ENCODE measurements around the gene KLRC1.
"Not testable (repeated sequence)": the region's sequence is repeated elsewhere in the genome, so short reads cannot be mapped to it uniquely, and the experiment has no call there.

KLRC1 gene

GRCh38 chr12:10420334-10420733 lies 32.8 kb downstream of the KLRC1 start, which contains the start of gene KLRC3:
Gene KLRC3, minus strand, starts transcription at chr12:10420595. Its CDS starts 45 bp downstream, at chr12:10420550.
- DNase-seq (ENCODE audit: low spot score): not testable (repeated sequence)

- no peak for DNase-seq (ENCODE audit: low spot score)
Measured at GRCh38 chr12:10409392-10409791, 43.8 kb downstream of the KLRC1 start, which contains the start of gene KLRC4. Gene KLRC4, minus strand, starts transcription at chr12:10409757. Its CDS starts 182 bp downstream, at chr12:10409575.

GRCh38 chr12:10408842-10409241 lies 44.3 kb downstream of the KLRC1 start:
- DNase-seq (ENCODE audit: low spot score): no peak

GRCh38 chr12:10406725-10407124 lies 46.5 kb downstream of the KLRC1 start:
- no peak for DNase-seq (ENCODE audit: low spot score)

GRCh38 chr12:10405294-10405693 lies 47.9 kb downstream of the KLRC1 start:
- no peak for DNase-seq (ENCODE audit: low spot score)

GRCh38 chr12:10404798-10405197 lies 48.4 kb downstream of the KLRC1 start:
- DNase-seq (ENCODE audit: low spot score): no peak

GRCh38 chr12:10400829-10401228 lies 52.3 kb downstream of the KLRC1 start:
- DNase-seq (ENCODE audit: low spot score): no peak

GRCh38 chr12:10398168-10398567 lies 55.0 kb downstream of the KLRC1 start:
- DNase-seq (ENCODE audit: low spot score): no peak

GRCh38 chr12:10397296-10397695 lies 55.9 kb downstream of the KLRC1 start:
- no peak for DNase-seq (ENCODE audit: low spot score)

- not testable (repeated sequence) for DNase-seq (ENCODE audit: low spot score)
Measured at GRCh38 chr12:10396176-10396575, 57.0 kb downstream of the KLRC1 start.
